Occipital lobe (tissue), 2 donors: ENCODE measurements around the gene SSTR1. TPM values are rescaled to one million over a fixed set of nuclear protein-coding genes. Genes with fewer than 3 reads are reported as not detected.

Experiments used
- DNase-seq: peaks from one replicate; lab custom pipeline; 2025; lab: John Stamatoyannopoulos, UW
- total RNA-seq: library from RNA; depleted of rRNA; stranded (reverse); fragments of >200 nt; gene quantifications from one replicate; pipeline ENCODE4 v1.2.3, GENCODE V29; 2014

SSTR1 gene
- total RNA-seq, 1 donor from 2014 or later, result 14.8 TPM

- no peak for DNase-seq
Observed at GRCh38 chr14:38202444-38203191, 5.1 kb upstream of the SSTR1 start.

DNA sequence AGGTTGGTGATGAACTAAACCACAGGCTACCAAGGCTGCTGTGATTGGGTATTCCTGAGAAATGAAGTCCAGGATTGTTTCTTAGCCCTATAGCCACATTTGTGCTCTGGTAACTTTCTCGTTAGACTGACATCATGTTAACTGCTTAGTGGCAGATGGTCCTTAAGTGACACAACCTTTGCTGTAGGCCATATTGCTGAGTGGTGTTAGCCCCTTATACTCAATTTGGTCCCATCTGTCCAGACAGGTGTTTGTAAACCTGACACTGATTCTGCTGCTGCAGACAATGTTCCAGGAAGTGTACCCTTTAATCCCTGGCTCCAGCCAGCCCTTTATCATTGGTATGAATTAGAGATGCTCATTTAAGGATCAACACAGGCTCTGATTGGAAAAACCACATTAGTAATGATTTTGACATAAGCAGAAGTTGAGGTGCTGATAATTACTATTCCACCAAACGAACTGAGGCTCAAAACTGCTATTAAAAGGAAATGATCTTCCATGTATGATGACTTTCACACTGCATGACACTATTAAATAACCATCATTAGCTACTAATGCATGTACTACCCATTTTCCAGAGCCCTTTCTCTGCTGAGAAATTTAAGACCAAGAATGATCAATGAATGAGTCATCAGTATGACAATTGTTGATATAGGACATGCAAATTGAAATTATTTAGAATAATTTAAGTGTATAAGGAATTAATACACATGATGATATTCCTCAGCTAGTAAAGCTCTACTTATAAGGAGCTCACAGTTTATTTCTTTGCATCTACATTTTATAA lies 3.6 kb upstream of the SSTR1 start:
- no peak for DNase-seq

GRCh38 chr14:38204719-38205115 lies 3.0 kb upstream of the SSTR1 start:
- DNase-seq, result no peak

DNA sequence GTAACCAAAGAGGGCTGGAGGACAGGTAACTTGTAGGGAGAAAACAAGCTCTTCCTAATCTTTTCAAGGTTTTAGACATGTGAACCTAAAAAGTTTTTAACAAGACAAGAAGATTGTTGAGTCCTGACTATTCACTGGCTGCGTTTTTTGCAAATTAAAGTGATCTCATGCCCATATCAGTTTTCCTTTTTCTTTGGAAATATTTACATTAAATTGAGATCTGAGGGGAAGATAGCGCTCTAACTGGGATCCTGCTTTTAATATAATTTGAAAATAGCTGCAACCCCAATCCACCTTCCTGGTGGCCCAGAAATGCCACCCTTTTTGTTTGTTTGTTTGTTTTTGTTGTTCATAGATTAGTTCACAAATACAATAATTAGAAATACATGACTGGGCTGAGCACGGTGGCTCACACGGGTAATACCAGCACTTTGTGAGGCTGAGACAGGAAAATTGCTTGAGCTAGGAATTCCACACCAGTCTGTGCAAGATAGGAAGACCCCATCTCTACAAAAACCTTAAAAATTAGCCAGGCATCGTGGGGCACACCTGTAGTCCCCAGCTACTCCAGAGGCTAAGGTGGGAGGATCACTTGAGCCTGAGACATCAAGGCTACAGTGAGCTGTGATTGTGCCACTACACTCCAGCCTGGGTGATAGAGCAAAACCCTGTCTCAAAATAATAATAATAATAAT lies 2.4 kb upstream of the SSTR1 start:
- no peak for DNase-seq

DNA sequence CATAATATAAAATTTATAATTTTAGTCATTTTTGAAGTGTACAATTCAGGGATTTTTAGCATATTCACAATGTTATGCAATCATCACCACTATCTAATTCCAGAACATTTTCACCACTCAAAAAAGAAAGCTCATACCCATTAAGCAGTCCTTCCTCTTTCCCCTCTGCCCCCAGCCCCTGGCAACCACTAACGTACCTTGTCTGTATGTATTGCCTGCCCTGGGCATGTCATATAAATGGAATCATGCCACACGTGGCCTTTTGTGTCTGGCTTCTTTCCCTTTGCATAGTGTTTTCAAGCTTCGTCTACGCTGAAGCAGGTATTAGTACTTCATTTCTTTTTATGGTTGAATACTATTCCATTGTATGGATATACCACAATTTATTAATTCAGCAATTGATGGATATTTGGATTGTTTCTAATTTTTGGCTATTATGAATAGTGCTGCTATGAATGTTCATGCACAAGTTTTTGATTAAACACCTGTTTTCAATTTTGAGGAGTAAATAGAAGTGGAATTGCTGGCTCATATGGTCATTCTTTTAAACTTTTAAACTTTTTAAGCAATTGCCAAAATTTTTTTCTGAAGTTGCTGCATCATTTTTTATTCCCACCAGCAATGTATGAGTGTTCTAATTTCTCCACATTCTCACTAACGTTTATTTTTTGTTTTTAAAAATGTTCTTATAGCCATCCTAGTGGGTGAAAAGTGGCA lies 1.6 kb upstream of the SSTR1 start:
- DNase-seq, result no peak

- no peak for DNase-seq
Observed at GRCh38 chr14:38206689-38207376, 871 bp upstream of the SSTR1 start.

GRCh38 chr14:38207377-38207735 lies 348 bp upstream of the SSTR1 start:
- DNase-seq, result no peak

DNA sequence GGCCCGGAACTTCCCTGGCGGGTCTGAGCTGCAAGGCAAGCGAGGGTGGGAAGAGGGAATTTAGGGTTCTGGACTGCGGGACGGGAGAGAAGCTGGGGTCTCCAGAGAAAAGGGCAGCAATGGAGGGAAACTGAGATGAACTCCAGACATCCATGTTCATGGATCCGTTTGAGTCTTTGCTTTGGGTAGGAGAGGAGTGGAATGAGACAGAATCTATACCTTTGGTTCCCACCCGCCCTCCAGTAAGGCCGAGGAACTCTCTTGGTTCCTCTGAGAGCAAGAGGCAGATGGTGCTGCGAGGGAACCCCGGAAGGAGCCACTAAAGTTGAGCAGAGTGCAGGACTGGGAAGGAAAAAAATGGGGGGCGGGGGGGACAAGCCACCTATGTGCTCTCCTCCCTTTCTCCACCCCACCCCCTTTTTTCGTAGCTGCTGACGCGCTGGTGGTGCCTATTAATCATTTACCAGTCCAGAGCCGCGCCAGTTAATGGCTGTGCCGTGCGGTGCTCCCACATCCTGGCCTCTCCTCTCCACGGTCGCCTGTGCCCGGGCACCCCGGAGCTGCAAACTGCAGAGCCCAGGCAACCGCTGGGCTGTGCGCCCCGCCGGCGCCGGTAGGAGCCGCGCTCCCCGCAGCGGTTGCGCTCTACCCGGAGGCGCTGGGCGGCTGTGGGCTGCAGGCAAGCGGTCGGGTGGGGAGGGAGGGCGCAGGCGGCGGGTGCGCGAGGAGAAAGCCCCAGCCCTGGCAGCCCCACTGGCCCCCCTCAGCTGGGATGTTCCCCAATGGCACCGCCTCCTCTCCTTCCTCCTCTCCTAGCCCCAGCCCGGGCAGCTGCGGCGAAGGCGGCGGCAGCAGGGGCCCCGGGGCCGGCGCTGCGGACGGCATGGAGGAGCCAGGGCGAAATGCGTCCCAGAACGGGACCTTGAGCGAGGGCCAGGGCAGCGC lies 1.2 kb downstream of the SSTR1 start:
- DNase-seq, result no peak

GRCh38 chr14:38209572-38210557 lies 2.2 kb downstream of the SSTR1 start:
- no peak for DNase-seq

DNA sequence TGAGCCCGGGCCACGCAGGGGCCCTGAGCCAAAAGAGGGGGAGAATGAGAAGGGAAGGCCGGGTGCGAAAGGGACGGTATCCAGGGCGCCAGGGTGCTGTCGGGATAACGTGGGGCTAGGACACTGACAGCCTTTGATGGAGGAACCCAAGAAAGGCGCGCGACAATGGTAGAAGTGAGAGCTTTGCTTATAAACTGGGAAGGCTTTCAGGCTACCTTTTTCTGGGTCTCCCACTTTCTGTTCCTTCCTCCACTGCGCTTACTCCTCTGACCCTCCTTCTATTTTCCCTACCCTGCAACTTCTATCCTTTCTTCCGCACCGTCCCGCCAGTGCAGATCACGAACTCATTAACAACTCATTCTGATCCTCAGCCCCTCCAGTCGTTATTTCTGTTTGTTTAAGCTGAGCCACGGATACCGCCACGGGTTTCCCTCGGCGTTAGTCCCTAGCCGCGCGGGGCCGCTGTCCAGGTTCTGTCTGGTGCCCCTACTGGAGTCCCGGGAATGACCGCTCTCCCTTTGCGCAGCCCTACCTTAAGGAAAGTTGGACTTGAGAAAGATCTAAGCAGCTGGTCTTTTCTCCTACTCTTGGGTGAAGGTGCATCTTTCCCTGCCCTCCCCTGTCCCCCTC lies 3.0 kb downstream of the SSTR1 start:
- DNase-seq, result no peak

- DNase-seq, result no peak
Observed at GRCh38 chr14:38211255-38211735, 3.6 kb downstream of the SSTR1 start.

GRCh38 chr14:38212111-38212510 lies 4.4 kb downstream of the SSTR1 start:
- DNase-seq, result no peak

GRCh38 chr14:38213001-38213400 lies 5.3 kb downstream of the SSTR1 start:
- no peak for DNase-seq

- no peak for DNase-seq
Observed at GRCh38 chr14:38217553-38217952, 9.8 kb downstream of the SSTR1 start.

DNA sequence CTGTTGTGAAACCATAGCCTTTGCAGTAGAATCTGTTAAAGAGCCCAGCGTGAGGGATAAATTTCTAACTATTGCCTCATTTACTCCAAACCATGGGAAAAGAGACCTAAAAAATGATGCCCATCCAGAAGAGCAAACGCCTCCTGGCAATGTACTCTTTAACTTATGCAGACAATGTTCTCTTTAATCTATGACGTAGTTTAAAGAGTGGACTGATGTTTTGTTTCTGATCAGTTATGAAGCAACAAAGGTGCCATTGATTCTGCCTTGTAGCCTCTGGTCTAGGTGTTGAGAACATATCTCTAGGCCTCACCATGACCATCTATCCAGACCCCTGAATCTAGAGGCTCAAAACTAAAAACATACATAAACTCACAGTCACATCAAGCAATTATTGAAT lies 13.4 kb downstream of the SSTR1 start:
- DNase-seq, result no peak

DNA sequence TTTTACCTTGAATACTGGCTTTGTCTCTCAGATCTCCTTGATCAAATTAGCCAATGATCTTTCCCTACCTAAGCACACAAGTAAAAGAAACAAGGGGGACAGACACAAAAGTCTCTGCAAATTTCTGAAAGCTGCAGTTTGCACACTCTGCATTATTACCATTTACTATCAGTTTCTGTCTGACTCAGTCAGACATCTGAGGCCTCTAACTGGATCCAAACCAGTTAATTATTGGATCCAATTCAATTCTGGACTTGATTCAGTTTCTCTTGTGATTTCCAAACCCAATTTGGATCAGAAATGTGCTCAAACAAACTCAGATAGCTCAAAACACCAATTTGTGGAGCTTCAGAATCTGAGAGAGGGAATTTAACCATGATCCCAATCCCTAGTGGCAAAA lies 16.6 kb downstream of the SSTR1 start:
- DNase-seq, result no peak

DNA sequence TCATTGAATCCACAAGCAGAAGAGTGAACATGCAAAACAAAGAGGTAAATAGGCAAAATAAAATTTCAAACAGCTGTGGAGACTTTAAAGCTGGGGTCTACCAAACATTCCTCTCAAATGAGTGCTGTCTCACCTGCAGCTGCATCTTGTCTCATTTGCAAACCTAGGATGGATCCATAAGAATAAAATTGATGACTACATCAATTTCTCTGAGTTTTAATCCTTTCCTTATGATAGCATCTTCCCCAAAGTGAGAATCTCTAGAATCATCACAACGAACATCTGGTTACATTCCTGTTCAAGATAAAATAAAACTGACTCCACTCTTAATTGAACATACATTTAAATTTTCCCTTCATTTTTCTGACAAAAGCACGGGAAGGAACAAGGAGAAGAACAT lies 18.2 kb downstream of the SSTR1 start:
- DNase-seq, result no peak

DNA sequence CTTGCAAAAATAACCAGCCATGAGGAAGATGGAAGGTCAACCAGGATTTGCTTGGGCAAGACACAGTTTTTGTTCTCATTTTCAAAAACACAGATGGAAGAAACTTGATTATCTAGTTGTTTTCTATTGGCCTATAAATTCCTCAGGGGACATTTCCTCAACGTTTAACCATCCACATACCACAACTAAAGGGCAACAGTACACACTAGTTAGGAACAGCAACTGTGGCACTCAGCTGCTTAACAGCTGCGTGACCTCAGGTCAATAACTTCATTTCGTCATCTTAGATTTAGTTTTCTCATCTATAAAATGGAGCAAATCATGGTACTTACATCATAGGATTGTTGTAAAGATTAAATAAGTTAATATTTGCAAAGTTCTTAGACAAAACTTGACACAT lies 18.7 kb downstream of the SSTR1 start:
- no peak for DNase-seq
